NT2/D1 (cell line): ENCODE measurements around the gene FOXI1.

Experiments
- SUZ12 ChIP-seq: IDR thresholded peaks from 2 replicates; pipeline ENCODE4 v1.6.1; 2011; ENCODE audit not compliant: insufficient read length, insufficient read depth; ENCODE audit errors: extremely low read depth
- YY1 ChIP-seq: IDR thresholded peaks from 2 replicates; pipeline ENCODE4 v1.6.1; 2011; ENCODE audit not compliant: insufficient read length, insufficient read depth
- ZNF274 ChIP-seq: IDR thresholded peaks from 2 replicates; pipeline ENCODE4 v1.6.1; 2011; ENCODE audit warnings: mild to moderate bottlenecking, low read depth, low read length

- TF ChIP-seq ZNF274 (no peak), YY1 (no peak), SUZ12 (no peak)
Observed at GRCh38 chr5:170108266-170108785, 2.6 kb downstream of the FOXI1 start.
